ENCODE measurements around the gene ABCA8.
"Not testable (repeated sequence)": the region's sequence is repeated elsewhere in the genome, so short reads cannot be mapped to it uniquely, and the experiment has no call there.

- not testable (repeated sequence) for TF ChIP-seq CTCF, POLR2AphosphoS5, POLR2A, EP300 (IDR thresholded peaks at IDR 0.05)
Measured at GRCh38 chr17:68824185-68824584, 131.0 kb downstream of the ABCA8 start.

All from gastroesophageal sphincter (tissue), 3 donors.